ENCODE data around the gene DVL1. TPM values are rescaled to one million over a fixed set of nuclear protein-coding genes. Genes with fewer than 3 reads are reported as not detected.

The DVL1 gene
- total and polyA plus RNA-seq, 4 donors = 39.2 to 79.1 (median 62.8) TPM

DNA sequence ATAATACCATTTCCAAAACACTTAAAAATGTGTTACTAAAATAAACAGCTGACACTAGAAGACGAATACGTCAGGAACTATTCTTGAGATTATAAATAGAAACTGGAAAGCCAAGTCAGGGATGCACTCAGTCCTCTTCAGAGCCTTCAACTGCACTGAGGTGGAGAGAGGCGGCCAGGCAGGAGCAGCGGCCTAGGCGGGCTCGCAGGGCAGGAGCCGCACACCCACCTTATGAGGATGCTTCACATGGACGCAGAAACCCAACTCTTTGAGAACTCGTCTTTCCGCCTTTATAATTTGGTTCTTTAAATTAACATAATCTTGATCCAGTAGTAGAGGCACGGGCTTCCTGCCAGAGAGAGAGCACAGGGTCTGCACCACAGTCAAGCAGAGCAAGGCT lies 45.9 kb upstream of the DVL1 start:
- peaks cover 5 to 17% (median 11%) of the 10 kb centered on the region in 5 donors for H3K4me1 ChIP-seq (ENCODE audit: control insufficient read depth in 5 of 5, insufficient read depth in 5 of 5, low read length in 5 of 5)
- H3K9ac ChIP-seq (ENCODE audit: insufficient read depth in 1 of 2, low read length in 2 of 2) = no peak overlapping the region
- no peak overlapping the region for H3K27ac ChIP-seq (ENCODE audit: low read depth in 1 of 2, low read length in 1 of 2)
- peaks cover 35 to 51% (median 44%) of the 10 kb centered on the region in 4 donors for H3K36me3 ChIP-seq (ENCODE audit: control insufficient read depth in 4 of 4, insufficient read depth in 4 of 4, low read length in 4 of 4)
- 88 to 92% methylated on average over 11 of the region's 11 CpGs for WGBS, 2 donors
- no peaks in the 10 kb centered on the region for H3K27me3 ChIP-seq (ENCODE audit: control insufficient read depth in 3 of 3, insufficient read depth in 3 of 3, low read length in 2 of 3)
- ATAC-seq (ENCODE audit: insufficient read depth, low FRiP score) (no peak), DNase-seq (no peak)
- H3K4me3 ChIP-seq = no peak overlapping the region
- H3K9me3 ChIP-seq (ENCODE audit: control insufficient read depth in 4 of 4, insufficient read depth in 3 of 4, low read length in 3 of 4) = no peaks in the 10 kb centered on the region
- TF ChIP-seq, protein P1, sequence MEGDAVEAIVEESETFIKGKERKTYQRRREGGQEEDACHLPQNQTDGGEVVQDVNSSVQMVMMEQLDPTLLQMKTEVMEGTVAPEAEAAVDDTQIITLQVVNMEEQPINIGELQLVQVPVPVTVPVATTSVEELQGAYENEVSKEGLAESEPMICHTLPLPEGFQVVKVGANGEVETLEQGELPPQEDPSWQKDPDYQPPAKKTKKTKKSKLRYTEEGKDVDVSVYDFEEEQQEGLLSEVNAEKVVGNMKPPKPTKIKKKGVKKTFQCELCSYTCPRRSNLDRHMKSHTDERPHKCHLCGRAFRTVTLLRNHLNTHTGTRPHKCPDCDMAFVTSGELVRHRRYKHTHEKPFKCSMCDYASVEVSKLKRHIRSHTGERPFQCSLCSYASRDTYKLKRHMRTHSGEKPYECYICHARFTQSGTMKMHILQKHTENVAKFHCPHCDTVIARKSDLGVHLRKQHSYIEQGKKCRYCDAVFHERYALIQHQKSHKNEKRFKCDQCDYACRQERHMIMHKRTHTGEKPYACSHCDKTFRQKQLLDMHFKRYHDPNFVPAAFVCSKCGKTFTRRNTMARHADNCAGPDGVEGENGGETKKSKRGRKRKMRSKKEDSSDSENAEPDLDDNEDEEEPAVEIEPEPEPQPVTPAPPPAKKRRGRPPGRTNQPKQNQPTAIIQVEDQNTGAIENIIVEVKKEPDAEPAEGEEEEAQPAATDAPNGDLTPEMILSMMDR (IDR thresholded peaks at IDR 0.05; ENCODE audit: control extremely low read depth, extremely low read depth) = no peak

DNA sequence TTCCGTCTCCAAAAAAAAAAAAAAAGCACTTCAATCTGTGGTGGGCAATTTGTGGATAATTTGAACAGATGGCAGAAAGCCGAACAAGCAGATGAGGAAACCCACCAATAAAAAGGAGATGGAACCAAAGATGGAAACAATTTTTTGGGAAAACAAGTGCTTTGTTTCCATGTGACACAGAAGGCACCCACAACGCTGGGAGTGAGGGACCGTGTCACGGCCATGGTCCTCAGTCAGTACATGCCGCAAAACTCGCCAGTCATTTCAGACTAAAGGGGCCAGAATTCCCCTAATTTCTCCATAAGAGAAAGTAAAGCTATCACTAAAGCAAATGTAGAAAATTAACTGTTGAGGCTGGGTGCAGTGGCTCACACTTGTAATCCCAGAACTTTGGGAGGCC lies 44.9 kb upstream of the DVL1 start:
- no peak overlapping the region for H3K4me3 ChIP-seq
- DNase-seq (no peak), ATAC-seq (ENCODE audit: insufficient read depth, low FRiP score) (no peak)
- no peak overlapping the region for H3K9ac ChIP-seq (ENCODE audit: insufficient read depth in 1 of 2, low read length in 2 of 2)
- H3K27ac ChIP-seq (ENCODE audit: low read depth in 1 of 2, low read length in 1 of 2) = no peak overlapping the region
- H3K9me3 ChIP-seq (ENCODE audit: control insufficient read depth in 4 of 4, insufficient read depth in 3 of 4, low read length in 3 of 4) = peaks cover 0 to 2% (median 0%) of the 10 kb centered on the region in 4 donors
- WGBS, 2 donors = 97 to 98% methylated on average over 7 of the region's 7 CpGs
- no peaks in the 10 kb centered on the region for H3K27me3 ChIP-seq (ENCODE audit: control insufficient read depth in 3 of 3, insufficient read depth in 3 of 3, low read length in 2 of 3)
- TF ChIP-seq, protein P1 (IDR thresholded peaks at IDR 0.05; ENCODE audit: control extremely low read depth, extremely low read depth) = no peak
- H3K36me3 ChIP-seq (ENCODE audit: control insufficient read depth in 4 of 4, insufficient read depth in 4 of 4, low read length in 4 of 4) = peaks cover 35 to 60% (median 49%) of the 10 kb centered on the region in 4 donors
- peaks cover 4 to 12% (median 8%) of the 10 kb centered on the region in 5 donors for H3K4me1 ChIP-seq (ENCODE audit: control insufficient read depth in 5 of 5, insufficient read depth in 5 of 5, low read length in 5 of 5)

DNA sequence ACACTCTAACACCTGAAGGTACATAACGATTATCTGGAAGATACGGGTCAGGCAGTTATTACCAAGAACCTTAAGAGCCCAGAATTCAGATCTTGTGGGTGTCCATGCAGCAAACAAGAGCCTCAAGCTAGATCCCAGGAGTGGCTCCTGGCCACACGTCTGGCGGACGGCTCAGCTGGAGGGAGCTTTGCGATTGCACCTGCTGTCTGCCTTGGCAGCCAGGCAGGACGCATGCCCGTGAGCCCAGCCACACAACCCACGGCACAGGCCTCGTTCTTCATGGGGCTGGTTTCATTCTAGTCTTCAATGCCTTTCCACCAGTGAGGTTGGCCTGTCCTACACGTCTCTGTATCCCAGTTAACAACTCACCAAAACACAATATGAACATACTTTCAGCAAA lies 44.2 kb upstream of the DVL1 start:
- H3K9ac ChIP-seq (ENCODE audit: insufficient read depth in 1 of 2, low read length in 2 of 2) = no peak overlapping the region
- H3K4me1 ChIP-seq (ENCODE audit: control insufficient read depth in 5 of 5, insufficient read depth in 5 of 5, low read length in 5 of 5) = peaks cover 4 to 11% (median 8%) of the 10 kb centered on the region in 5 donors
- peaks cover 0 to 2% (median 0%) of the 10 kb centered on the region in 4 donors for H3K9me3 ChIP-seq (ENCODE audit: control insufficient read depth in 4 of 4, insufficient read depth in 3 of 4, low read length in 3 of 4)
- WGBS, 2 donors = 91 to 95% methylated on average over 11 of the region's 11 CpGs
- no peak for ATAC-seq (ENCODE audit: insufficient read depth, low FRiP score)
- H3K27ac ChIP-seq (ENCODE audit: low read depth in 1 of 2, low read length in 1 of 2) = no peak overlapping the region
- peaks cover 35 to 61% (median 49%) of the 10 kb centered on the region in 4 donors for H3K36me3 ChIP-seq (ENCODE audit: control insufficient read depth in 4 of 4, insufficient read depth in 4 of 4, low read length in 4 of 4)
- H3K4me3 ChIP-seq = no peak overlapping the region
- no peak for DNase-seq
- TF ChIP-seq, protein P1 (IDR thresholded peaks at IDR 0.05; ENCODE audit: control extremely low read depth, extremely low read depth) = no peak
- no peaks in the 10 kb centered on the region for H3K27me3 ChIP-seq (ENCODE audit: control insufficient read depth in 3 of 3, insufficient read depth in 3 of 3, low read length in 2 of 3)

DNA sequence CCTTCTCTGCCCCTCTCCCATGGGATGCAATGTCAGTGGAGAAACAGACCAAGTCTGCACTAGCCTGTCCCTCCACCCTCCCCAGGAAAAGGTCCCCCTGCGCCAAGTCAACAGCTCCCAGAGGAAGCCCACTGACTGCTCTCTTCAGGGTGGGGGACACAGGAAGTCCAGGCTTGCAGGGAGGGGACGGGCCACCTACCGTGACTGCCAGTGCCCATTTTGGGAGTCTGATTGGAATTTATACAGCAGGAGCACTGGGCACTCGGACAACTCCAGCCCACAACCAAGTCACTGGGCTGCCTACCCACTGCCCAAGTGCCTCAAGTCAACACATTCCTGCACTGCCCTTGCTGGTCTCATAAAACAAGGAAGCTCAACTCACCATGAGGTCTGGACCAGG lies 43.8 kb upstream of the DVL1 start:
- TF ChIP-seq, protein P1 (IDR thresholded peaks at IDR 0.05; ENCODE audit: control extremely low read depth, extremely low read depth) = no peak
- Histone ChIP-seq H3K9me3 (ENCODE audit: control insufficient read depth in 4 of 4, insufficient read depth in 3 of 4, low read length in 3 of 4) (peaks cover 0 to 2% (median 0%) of the 10 kb centered on the region in 4 donors), H3K36me3 (ENCODE audit: control insufficient read depth in 4 of 4, insufficient read depth in 4 of 4, low read length in 4 of 4) (peaks cover 38 to 65% (median 49%) of the 10 kb centered on the region in 4 donors), H3K27ac (ENCODE audit: low read depth in 1 of 2, low read length in 1 of 2) (no peak overlapping the region), H3K27me3 (ENCODE audit: control insufficient read depth in 3 of 3, insufficient read depth in 3 of 3, low read length in 2 of 3) (no peaks in the 10 kb centered on the region), H3K4me1 (ENCODE audit: control insufficient read depth in 5 of 5, insufficient read depth in 5 of 5, low read length in 5 of 5) (peaks cover 2 to 10% (median 4%) of the 10 kb centered on the region in 5 donors), H3K4me3 (no peak overlapping the region), H3K9ac (ENCODE audit: insufficient read depth in 1 of 2, low read length in 2 of 2) (no peak overlapping the region)
- no peak for DNase-seq
- WGBS, 2 donors = 91 to 93% methylated on average over 4 of the region's 4 CpGs
- no peak for ATAC-seq (ENCODE audit: insufficient read depth, low FRiP score)

Measured in lung (tissue), 12 donors.